Measurements from ENCODE around the gene TBC1D22A. TPM values are rescaled to one million over a fixed set of nuclear protein-coding genes. Genes with fewer than 3 reads are reported as not detected.

TBC1D22A gene
- total and polyA plus RNA-seq, 11 donors = 9.4 to 30.7 (median 18.6) TPM

GRCh38 chr22:47129902-47130635, 367.6 kb downstream of the TBC1D22A start:
- no peaks in the 10 kb centered on the region for H3K36me3 ChIP-seq
- ATAC-seq (peak in 1 of 4 donors; percentile 23), DNase-seq (peak in 2 of 5 donors; percentile 20 to 34)
- H3K4me1 ChIP-seq = no peaks in the 10 kb centered on the region
- intact Hi-C loops (cut with DNase I) = no loop called here
- no peaks in the 10 kb centered on the region for H3K27me3 ChIP-seq
- TF ChIP-seq, protein P1, sequence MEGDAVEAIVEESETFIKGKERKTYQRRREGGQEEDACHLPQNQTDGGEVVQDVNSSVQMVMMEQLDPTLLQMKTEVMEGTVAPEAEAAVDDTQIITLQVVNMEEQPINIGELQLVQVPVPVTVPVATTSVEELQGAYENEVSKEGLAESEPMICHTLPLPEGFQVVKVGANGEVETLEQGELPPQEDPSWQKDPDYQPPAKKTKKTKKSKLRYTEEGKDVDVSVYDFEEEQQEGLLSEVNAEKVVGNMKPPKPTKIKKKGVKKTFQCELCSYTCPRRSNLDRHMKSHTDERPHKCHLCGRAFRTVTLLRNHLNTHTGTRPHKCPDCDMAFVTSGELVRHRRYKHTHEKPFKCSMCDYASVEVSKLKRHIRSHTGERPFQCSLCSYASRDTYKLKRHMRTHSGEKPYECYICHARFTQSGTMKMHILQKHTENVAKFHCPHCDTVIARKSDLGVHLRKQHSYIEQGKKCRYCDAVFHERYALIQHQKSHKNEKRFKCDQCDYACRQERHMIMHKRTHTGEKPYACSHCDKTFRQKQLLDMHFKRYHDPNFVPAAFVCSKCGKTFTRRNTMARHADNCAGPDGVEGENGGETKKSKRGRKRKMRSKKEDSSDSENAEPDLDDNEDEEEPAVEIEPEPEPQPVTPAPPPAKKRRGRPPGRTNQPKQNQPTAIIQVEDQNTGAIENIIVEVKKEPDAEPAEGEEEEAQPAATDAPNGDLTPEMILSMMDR (IDR thresholded peaks at IDR 0.05) = no peak
- TF ChIP-seq POLR2A (IDR thresholded peaks at IDR 0.05) = no peak
- WGBS, 4 donors = 89 to 91% (median 89%) methylated on average over 21 of the region's 21 CpGs
- no peaks in the 10 kb centered on the region for H3K9me3 ChIP-seq
- no peak overlapping the region for H3K4me3 ChIP-seq
- H3K27ac ChIP-seq = no peak overlapping the region

GRCh38 chr22:47130883-47131631, 368.6 kb downstream of the TBC1D22A start:
- Histone ChIP-seq H3K4me1 (no peaks in the 10 kb centered on the region), H3K27me3 (no peaks in the 10 kb centered on the region), H3K36me3 (no peaks in the 10 kb centered on the region), H3K9me3 (no peaks in the 10 kb centered on the region), H3K4me3 (no peak overlapping the region), H3K27ac (no peak overlapping the region)
- WGBS, 4 donors = 90 to 94% (median 91%) methylated on average over 16 of the region's 16 CpGs
- DNase-seq = peak in 1 of 5 donors; percentile 10
- intact Hi-C loops (cut with DNase I) = no loop called here
- TF ChIP-seq POLR2A (IDR thresholded peaks at IDR 0.05) = no peak
- TF ChIP-seq, protein P1 (IDR thresholded peaks at IDR 0.05) = no peak
- no peak for ATAC-seq

- WGBS, 4 donors = 95 to 97% (median 96%) methylated on average over 20 to 21 of the region's 21 CpGs
- intact Hi-C loops (cut with DNase I) = no loop called here
- no peaks in the 10 kb centered on the region for H3K27me3 ChIP-seq
- no peak overlapping the region for H3K4me3 ChIP-seq
- no peak for ATAC-seq
- peak in 2 of 5 donors; percentile 19 to 64 for DNase-seq
- TF ChIP-seq, protein P1 (IDR thresholded peaks at IDR 0.05) = no peak
- no peak for TF ChIP-seq POLR2A (IDR thresholded peaks at IDR 0.05)
- no peaks in the 10 kb centered on the region for H3K9me3 ChIP-seq
- no peak overlapping the region for H3K27ac ChIP-seq
- no peaks in the 10 kb centered on the region for H3K4me1 ChIP-seq
- no peaks in the 10 kb centered on the region for H3K36me3 ChIP-seq
Observed at GRCh38 chr22:47131632-47132427, 369.4 kb downstream of the TBC1D22A start.

DNA sequence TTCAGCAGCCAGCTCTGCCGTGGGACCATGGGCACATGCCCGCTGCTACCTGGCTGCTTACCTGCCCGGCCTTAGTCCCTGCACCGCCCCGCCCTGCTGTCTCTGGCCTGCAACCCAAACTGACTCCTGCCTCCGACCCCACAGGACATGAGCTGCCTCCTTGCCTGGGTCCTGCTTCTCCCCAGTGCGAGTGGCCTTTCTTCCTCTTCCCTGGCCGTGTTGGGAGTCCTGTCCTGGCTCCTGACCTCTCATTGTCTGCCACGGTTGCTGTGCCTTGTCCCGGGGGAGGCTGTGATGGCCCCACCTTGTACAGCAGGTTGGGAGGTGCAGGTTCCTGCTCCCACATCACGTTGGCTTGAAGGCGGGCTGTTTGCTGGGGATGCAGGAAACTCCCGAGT, 370.0 kb downstream of the TBC1D22A start:
- no peaks in the 10 kb centered on the region for H3K4me1 ChIP-seq
- no peaks in the 10 kb centered on the region for H3K36me3 ChIP-seq
- DNase-seq (peak in 1 of 5 donors; percentile 42), ATAC-seq (no peak)
- WGBS, 4 donors = 76 to 83% (median 80%) methylated on average over 13 of the region's 13 CpGs
- H3K27ac ChIP-seq = no peak overlapping the region
- no peaks in the 10 kb centered on the region for H3K9me3 ChIP-seq
- no peak overlapping the region for H3K4me3 ChIP-seq
- H3K27me3 ChIP-seq = no peaks in the 10 kb centered on the region
- no peak for TF ChIP-seq POLR2A (IDR thresholded peaks at IDR 0.05)
- TF ChIP-seq, protein P1 (IDR thresholded peaks at IDR 0.05) = no peak
- intact Hi-C loops (cut with DNase I) = no loop called here

All from heart left ventricle (tissue), 16 donors.